Hematopoietic multipotent progenitor cell treated with erythropoietin and hydrocortisone succinate and interleukin-3 and kit ligand, for 4 days (in vitro differentiated cells): ENCODE data around the gene PEX6.

ENCODE experiments used
- DNase-seq: peaks from one replicate; pipeline ENCODE4 v3.0.0-alpha.2; 2015

The PEX6 gene

DNA sequence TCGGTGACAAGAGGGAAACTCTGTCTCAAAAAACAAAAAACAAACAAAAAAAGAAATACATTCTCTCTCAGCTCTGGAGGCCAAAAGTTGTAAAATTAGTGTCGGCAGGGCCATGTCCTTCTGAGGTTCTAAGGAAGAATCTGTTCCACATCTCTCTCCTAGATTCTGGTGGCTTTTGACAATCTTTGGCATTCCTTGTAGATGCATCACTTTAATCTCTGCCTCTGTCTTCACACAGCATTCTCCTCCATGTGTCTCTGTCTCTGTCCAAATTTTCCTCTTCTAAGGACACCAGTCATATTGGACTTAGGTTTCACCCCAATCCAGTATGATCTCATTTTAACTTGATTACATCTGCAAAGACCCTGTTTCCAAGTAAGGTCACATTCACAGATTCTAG, 14.5 kb upstream of the PEX6 start:
- no peak for DNase-seq

DNA sequence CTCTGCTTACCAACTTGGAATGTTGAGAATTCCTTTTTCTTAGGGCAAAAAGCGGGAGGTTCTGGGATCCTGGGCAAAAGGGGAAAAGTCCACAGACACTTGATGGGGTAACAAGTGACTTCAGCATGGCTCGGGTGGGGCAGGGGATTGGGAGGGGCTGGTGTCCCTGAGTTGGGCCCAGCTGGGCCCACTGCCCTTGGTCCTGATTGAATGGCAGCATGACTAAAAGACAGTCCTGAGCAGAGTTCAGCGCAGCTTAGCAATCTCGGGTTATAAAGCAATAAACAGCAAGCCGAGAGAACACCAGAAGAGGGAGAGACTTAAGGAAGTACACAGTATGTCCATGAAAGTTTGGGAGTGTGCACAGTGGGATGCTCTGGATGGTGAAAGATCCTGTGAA, 10.9 kb upstream of the PEX6 start:
- DNase-seq = no peak

DNA sequence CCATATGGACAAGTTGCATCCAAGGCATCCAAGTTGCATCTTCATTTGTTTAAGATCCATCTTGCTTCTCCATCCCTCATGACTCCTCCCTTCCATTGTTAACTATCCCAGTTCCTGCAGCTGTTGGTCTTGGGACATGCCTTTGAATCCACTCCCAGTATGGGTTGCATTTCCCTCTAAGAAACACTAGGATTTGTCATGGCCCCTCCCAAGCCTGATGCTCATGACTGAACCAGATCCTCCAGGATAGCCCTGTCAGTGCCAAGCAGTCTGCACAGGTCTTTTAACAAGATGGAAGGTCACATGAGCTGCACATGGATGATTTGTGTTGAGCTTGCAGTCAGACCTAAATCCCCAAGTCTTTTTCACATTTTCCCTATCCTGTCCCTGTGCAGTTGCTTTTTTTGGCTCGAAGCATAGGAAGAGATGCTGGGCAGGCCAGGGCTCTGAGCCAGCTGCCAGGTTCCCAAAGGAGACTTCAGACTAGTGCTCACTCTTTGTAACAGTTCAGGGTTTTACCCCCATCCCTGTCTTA, 9.6 kb upstream of the PEX6 start:
- DNase-seq = no peak

DNA sequence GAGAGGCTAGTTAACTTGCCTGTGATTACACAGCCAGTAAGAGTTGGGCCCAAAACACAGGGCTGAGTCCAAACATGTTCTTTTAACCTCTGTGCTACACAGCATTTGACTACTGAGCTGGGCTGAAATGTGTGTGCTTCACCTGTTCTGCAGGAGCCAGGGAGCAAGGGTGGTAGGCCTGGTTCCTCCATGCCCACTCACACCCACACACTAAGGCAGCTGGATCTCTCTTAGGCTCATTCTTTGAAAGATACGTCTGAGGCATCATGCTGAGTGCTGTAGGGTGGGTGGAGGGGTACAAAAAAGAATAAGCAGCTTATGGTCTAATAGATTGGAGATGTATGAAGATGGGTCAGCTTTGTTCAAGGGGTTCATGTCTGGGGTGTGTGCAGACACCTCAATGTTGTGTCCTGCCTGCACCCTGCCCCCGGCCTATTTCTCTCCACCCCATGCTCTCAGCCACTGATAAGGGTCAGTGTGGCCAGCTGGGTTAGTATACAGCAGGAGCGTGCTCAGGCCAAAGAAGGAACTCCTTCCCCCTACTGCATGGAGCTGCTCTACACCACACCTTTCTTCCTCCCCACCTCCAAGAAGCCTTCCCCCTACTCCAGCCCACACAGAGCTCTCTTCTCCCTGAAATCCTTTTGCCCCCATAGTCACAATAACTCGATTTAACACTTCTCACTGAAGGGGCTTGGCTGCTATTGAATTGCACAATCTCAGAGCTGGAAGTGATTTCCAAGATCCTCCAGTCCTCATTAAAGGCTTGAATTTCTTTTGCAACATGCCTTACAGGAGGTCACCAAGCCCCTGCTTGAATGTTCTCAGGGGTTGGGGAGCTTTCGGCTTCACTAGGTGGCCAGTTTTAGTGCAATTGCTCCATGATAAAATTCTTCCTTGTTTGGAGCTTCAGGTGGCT, 8.8 kb upstream of the PEX6 start:
- no peak for DNase-seq

DNA sequence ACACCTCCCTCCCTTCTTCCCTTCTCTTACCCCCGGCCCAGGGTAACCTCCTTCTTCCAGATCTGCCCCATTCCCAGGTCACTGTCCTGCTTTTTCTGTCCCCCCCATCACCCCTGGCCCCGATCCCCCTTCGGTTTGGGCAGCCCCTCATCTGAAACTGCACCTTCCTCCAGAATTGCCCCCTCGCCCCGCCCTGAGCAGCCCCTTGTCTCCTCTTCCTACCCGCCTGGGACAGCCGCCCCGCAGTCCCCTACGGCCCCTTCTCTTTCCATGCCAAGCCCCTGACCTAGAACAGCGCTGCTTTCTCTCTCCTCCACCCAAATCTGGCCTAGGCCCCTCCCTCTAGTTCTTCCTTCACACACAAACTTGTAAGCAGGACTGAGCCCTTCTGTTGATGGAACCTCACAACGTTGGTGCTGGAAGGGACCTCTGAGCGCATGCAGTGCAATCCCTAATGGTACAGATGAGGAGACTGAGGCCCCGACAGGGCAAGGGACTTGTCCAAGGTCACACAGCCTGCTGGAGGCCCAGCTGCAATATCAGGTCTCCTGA, 6.0 kb upstream of the PEX6 start:
- DNase-seq = peak; percentile 45

DNA sequence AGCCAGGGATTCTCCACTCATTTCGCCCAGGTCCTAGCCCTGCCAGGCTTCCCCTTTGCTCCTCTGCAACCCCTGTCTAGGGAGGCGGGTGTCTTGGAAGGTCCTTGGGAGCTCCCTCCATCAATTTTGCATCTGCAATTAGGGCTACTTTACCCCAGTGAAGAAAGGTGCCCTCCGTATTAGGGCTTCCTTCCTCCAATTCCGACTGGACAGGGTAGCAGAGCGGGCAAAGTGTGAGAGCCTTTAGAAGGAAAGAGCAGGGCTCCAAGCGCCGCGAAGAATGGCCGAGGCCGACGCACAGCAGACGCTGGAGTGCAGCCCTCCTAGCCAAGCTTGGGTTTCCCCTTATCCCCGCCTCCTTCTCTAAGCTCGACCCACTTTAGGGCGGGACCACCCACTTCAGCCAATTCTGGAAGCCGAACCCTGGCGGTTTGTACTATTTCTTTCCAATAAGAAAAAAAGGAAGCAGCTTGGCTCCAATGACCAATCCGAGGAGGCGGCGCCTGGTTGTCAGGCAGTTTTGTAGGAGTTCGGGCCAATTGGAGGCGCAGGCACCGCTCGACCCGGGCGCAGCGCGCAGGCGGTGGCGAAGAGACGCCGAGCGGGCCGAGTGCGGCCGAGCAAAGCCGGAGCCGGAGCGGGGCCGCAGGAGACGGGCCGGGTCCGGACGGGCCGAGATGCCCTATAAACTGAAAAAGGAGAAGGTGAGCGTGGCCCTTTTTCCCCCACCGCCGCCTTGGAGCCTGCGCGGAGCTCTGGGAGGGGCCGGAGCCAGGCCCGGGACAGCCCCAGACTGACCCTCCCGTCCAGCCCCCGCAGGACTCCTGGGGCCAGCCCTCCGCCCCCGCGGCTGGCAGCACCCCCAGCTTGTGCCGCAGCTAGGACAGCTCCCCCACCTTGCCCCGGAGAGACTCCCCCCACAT, 5.3 kb upstream of the PEX6 start, which contains the start of gene PPP2R5D:
Gene PPP2R5D, plus strand, starts transcription at position 570 of the 923 bp plus-strand sequence. Its CDS starts 108 bp downstream, at position 678.
- DNase-seq = peak; percentile 100

DNA sequence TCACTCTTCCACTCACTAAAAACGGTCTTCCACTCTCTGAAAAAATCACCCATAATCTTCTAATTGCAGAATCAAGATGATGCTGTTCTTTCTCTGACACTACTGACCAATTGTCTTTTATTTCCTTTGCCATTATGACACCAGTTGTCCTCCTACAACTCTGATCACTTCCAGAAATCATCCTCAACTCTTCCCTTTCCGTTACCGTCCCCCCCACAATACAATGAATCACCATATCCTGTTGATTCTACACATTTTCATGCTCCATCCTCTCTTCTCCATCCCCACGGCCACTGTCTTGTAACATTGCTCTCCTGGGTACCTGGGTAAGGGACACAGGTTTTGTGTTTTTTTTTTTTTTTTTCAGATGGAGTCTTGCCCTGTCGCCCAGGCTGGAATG, 2.9 kb upstream of the PEX6 start:
- DNase-seq = no peak

DNA sequence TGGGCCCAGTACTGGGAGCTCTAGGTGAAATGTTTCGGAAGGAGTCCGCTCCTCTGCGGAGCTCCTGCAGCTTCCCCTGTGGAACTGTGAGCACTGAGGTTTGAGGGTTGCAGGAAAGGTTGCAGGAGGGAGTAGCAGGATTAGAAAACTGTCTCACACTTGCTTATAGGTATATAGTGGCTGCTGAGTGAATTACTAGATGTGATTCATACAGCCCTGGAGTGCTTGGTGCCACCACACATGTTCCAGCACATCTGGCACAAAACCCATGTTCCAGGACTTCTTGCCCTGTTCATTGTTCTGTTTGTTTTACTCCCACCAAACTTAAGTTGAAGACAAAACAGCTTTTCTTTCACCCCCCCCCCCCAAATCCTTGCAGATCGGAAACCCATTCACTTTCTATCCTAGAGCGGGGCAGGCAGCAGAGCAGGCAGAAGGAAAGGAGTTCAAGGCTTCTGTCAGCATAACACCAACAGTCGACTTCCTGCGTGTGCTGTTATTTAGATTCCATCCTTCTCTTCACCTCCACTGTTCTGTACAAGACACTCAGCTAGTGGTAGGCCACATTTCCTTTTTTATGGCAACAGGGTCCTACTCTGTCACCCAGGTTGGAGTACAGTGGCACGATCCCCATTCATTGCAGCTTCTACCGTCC, 669 bp upstream of the PEX6 start:
- peak; percentile 56 for DNase-seq

DNA sequence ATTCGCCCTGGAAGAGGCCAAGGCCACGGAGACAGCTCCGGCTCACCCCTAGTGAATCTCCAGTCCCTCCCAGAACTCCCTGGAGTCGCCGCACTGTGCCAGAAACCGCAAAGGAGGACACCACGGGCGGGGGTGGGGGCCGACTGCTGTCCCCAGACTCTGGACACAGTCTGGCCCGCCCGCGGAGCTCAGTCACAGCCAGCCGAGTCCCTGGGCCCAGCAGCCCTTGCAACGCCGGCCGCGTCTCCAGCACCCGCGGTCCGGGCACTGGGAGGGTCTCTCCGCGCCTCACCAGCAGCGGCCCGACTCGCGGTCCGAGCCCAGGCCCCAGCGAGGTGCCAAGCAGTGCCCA, 518 bp downstream of the PEX6 start:
- peak; percentile 45 for DNase-seq

DNA sequence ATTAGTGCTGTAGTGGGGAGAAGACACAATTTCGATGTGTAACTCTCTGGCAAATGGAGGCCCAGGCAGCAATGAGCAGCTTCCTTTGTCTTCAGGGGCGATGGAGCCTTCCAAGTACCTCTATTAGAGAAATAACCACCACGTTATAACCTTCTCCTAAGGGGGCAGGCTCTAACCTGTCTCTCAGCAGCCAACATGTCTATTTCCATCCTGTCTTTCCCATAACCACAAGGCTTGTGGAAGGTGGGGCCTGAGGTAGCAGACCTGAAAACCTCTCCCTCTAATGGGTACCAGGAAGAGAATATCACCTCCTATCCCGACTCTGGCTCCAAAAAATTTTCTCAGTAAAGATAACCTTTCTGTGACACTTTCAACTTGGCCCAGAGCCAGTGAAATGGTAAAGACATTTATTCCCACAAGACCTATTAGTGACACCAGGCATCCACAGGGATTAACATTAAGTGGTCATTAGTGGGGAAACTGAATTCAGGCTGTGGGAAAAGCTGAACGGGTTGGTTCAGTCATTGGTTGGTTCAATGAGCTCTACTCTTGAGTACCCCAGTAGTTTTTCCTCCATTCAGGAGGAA, 4.0 kb downstream of the PEX6 start:
- no peak for DNase-seq

DNA sequence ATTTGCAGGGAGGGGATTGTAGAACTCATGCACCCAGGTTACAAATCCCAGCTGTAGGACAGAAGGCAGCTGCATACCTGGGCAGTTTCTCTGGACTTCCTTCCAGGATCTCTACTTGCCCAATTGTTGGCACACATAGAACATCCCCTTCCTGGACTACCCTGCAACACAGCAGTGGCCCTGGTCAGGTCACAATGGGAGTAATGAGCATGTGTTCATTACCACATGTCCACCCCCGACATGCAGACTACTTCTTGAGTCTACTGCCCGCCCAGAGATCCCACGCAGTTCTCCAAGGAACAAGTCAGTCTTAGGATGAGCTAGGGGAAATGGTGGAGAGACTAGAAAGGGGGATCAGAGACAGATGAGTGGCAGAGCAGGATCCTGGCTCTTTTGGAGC, 5.1 kb downstream of the PEX6 start:
- no peak for DNase-seq

DNA sequence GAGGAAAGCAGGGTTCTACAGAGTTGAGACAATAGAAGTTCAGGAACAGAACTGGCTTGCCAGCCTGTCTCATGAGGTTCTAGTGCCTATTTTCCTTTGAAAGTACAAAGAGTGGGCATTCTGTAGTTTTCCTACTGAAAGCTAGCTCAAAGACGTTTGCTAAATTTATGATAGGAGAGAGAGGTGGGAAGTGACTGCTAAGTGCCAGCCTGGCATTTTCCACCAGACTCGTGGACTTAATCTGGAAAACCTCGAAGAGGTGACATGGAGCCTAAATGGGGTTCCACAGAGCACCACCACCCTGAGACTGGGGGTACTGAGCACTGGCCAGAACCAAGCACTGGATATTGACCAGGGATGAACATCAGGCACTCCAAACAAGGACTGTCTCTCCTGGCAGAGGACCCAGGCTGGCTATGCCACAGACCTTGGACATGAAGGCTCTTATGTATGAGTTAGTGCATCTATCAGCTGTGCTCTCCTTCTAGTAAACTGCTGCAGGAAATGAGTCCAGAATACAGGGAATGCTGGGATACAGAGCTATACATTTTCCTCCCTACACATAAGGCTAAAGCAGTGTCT, 7.1 kb downstream of the PEX6 start:
- no peak for DNase-seq

DNA sequence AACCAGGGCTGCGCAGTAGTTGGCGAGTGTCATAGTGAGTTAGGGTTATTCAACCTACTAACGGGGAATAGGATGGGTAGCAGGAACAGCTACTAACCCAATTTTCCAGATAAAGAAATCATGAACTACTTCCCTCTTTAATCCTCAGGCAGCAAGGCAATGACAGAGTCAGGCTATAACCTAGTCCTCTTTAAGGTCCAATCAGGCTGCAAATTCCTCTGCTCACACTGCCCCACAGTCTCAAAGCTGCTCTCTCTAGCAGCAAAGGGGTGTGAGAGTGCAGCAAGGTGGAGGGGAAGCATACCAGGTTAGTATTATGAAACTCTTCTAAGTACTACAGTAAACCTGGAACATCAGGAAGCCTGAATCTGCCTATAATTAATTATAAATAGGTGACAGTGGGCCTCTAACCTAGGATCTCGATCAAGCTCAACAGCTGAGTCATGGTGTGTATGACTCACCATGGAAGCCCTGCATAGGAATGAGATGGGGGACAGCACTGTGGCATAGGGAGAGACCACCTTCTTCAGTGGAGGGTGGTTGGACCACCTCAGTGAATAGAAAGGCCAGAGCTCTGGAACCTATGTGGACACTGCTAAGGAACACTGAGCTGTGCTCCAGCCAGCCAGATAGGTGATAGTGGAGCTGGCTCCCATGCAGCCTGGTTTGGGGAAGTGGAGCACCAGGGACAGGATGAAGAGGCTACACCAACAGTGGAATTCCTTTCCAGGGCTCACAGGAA, 7.9 kb downstream of the PEX6 start:
- DNase-seq = peak; percentile 59

DNA sequence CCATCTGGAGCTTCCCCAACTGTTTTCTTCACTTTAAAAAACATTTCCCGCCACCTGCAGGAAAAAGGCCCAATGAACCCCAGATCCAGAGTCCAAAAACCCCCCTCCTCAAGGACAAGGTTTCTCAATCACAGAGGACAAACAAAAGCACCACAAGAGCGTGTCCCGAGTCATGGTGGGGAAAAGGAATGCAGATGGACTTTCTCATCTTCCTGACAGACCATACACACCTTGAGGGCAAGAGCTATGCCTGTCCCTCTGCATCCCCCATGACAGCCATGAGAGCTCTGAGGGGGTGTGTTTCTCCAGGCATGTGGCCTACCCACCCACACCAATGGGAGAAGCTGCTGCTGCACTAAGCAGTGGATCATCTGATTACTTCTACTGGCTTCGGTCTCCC, 9.0 kb downstream of the PEX6 start:
- DNase-seq = no peak

DNA sequence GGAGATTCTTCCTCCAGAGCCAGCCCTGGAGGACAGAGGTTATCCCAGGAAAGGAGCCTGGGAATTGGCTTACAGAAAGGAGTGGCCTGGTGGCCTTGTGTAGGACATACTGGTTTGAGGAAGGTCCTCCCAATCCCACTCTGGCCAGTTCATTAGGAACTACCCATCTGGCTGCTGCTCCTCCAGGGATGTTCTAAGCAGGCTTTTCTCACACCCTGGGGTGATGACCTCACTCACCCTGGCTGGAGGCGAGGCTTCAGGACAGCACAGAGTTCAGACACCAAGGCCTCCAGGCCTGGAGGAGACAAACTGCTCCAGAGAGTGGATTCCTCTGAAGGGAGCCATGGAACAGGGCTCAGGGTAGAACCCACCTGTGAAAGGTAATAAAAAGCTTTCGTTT, 9.6 kb downstream of the PEX6 start:
- no peak for DNase-seq

DNA sequence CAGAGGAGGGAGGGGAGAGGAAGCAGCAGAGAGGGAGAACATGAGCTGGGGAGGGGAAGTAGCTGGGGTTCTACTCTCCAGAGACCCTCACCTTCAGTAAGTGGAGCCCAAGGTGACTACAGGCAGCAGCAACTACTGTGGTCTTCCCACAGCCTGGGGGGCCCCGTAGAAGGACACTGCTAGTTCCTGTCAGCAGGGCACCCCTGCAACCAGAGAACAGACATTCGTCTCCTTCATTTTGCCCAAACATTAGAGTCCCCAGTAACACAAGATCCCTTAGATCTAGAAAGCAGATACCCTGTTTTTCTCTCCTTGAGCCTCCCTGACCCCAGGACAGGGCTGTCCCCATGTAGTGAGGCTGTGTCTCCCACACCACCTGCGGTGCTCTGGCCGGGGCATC, 10.2 kb downstream of the PEX6 start:
- no peak for DNase-seq

DNA sequence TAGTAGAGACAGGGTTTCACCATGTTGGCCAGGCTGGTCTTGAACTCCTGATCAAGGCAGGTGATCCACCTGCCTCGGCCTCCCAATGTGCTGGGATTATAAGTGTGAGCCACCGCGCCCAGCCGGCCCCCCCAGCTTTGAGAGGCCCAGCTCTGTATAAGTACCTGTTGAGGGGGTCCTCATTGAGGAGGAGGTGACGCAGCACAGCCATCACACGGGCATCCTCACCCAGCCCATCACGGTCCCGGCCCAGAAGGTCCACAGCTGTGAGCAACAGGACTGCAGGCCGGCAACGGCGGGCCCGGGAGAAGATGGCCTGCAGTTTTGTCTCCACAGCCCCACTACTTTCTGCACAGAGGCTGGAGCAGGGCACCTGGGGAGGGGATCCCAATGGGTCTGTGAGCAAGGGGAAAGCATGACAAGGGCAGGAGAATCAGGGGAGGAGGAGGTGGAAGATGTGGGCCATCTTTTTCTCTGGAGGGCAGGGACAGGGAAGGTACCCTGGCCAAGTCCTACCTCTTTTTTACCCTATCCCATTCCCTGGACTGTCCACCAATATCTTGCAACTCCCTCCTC, 10.8 kb downstream of the PEX6 start:
- DNase-seq = no peak

DNA sequence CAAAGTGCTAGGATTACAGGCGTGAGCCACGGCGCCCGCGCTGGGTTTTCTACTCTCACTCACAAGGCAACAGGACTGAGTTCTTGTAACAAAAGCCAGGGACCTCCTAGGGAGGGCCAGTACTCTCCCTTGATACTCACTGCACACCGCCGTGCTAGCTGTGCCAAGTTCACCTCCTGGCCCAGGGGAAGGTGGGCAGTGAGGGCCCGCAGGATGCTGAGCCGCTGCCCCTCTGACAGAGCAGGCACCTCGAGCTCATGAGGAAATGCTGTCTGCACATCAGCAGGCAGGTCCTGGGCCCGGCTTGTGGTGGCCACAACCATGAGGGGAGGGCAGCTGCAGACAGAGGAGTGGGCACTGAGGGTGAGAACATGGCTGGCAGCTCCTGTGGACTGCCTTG, 11.8 kb downstream of the PEX6 start:
- DNase-seq = no peak

DNA sequence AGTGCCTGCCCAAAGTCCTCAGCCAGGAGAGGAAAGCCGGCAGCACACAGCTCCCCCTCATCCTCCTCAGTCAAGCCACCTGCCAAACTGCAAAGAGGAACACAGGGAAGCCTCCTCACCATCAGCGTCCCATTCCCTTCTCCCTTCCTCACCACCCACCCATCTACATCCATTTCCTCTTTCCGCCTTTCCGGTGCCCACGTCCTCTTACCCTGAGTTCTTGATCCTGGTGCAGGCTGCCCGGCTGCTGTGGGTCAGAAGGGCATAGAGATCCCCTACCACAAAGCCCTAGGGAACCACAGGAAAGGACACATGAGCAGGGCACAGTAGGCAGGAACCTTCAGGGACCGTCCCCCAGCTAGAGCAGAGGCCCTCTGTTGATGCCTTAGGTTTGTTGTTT, 12.4 kb downstream of the PEX6 start:
- DNase-seq = no peak

DNA sequence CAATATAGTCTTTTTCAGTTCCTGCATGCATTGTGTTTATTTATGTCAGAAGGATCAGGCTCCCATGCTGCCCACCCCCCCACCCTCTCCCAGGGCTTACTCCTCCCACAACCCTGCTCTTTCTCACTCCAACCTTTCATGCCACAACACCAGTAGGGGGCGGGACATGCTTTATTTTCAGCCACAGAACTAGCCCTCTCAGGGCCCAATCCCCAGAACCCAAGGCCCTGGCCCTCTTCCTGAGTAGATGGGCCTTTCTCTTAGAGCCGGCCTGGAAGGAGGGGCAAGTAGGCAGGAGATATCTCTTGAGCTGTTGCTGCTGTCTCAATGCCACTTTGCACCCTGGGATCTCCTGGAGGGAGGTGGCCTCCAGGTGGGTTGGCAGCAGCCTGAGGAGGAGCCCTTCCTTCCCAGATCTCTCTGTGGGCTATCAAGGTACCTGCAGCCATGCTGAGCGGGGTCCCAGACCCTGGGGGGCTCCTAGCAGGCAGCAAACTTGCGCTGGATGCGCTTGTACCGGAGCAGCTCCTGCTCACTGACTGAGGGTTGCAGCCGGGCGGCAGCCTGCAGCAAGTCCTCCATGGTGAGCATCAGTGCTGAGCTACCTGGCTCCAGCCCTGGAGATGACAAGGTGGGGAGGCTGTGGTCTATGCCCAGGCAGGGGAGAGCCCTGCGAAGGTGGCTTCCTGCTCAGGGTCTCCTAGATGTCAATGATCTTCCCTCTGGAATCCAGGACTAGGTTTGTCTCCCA, 15.0 kb downstream of the PEX6 start:
- DNase-seq = peak; percentile 81
